CD8-positive, alpha-beta memory T cell (primary cell): Measurements from ENCODE around the gene MACROD2. TPM values are rescaled to one million over a fixed set of nuclear protein-coding genes. Genes with fewer than 3 reads are reported as not detected.

Experiments
- CTCF ChIA-PET: fragments of 350-600 bp; sonication (Branson Sonifier 250); formaldehyde crosslinking; loops from one replicate; lab custom pipeline; 2021; ENCODE audit warnings: antibody characterized with exemption; lab: Charles Lee
- POLR2A ChIA-PET: fragments of 350-600 bp; sonication (Branson Sonifier 250); formaldehyde crosslinking; loops from one replicate; lab custom pipeline; 2021; ENCODE audit warnings: antibody characterized with exemption; lab: Charles Lee
- DNase-seq, 5 donors: peaks; one replicate each; pipeline versions ENCODE4 v3.0.0 to v3.0.0-alpha.2; 2020 to 2022; ENCODE audit warnings: mixed read lengths in 1 of 5
- H3K27ac ChIP-seq: one replicate; pipeline ENCODE4 v1.7.0; 2013; ENCODE audit warnings: low read depth, mild to moderate bottlenecking, low read length, moderate library complexity
- H3K27me3 ChIP-seq: 2 replicates; pipeline ENCODE4 v1.7.0; 2013; ENCODE audit warnings: low read length, mild to moderate bottlenecking; ENCODE audit not compliant: insufficient read depth, poor library complexity, severe bottlenecking
- H3K36me3 ChIP-seq: 2 replicates; pipeline ENCODE4 v1.7.0; 2013; ENCODE audit warnings: mild to moderate bottlenecking, low read length, moderate library complexity; ENCODE audit not compliant: insufficient read depth
- H3K4me1 ChIP-seq: 2 replicates; pipeline ENCODE4 v1.7.0; 2013; ENCODE audit warnings: mild to moderate bottlenecking, low read length, moderate library complexity; ENCODE audit not compliant: insufficient read depth
- H3K4me3 ChIP-seq: 2 replicates; pipeline ENCODE4 v1.7.0; 2013; ENCODE audit warnings: mild to moderate bottlenecking, low read length
- H3K9me3 ChIP-seq: 2 replicates; pipeline ENCODE4 v1.7.0; 2013; ENCODE audit warnings: mild to moderate bottlenecking, low read length
- H3K27ac Mint-ChIP-seq, 8 donors: one replicate each; pipeline ENCODE4 v1.8.0; 2020 to 2021; ENCODE audit warnings: mixed read lengths in 8 of 8, mild to moderate bottlenecking in 6 of 8, inconsistent platforms in 3 of 8, moderate library complexity in 3 of 8
- H3K27me3 Mint-ChIP-seq, 2 donors: one replicate each; pipeline ENCODE4 v1.8.0; 2020 to 2021; ENCODE audit warnings: mixed read lengths in 2 of 2, mild to moderate bottlenecking in 1 of 2, moderate library complexity in 1 of 2
- H3K36me3 Mint-ChIP-seq, 3 donors: one replicate each; pipeline ENCODE4 v1.8.0; 2020 to 2021; ENCODE audit warnings: mixed read lengths in 3 of 3, inconsistent platforms in 1 of 3, mild to moderate bottlenecking in 1 of 3
- H3K4me1 Mint-ChIP-seq, 3 donors: one replicate each; pipeline ENCODE4 v1.8.0; 2020 to 2021; ENCODE audit warnings: mixed read lengths in 3 of 3, inconsistent platforms in 1 of 3, mild to moderate bottlenecking in 1 of 3
- H3K4me3 Mint-ChIP-seq, 7 donors: one replicate each; pipeline ENCODE4 v1.8.0; 2020 to 2021; ENCODE audit warnings: mixed read lengths in 7 of 7, mild to moderate bottlenecking in 6 of 7, moderate library complexity in 4 of 7, inconsistent platforms in 2 of 7
- H3K9me3 Mint-ChIP-seq, 5 donors: one replicate each; pipeline ENCODE4 v1.8.0; 2020 to 2022; ENCODE audit warnings: mixed read lengths in 5 of 5, mild to moderate bottlenecking in 3 of 5, moderate library complexity in 2 of 5, inconsistent platforms in 1 of 5
- polyA plus RNA-seq: library from polyadenylated mRNA; unstranded; fragments of 300-500 nt; fragmentation: Illumina TruSeq; gene quantifications from one replicate; pipeline ENCODE4 v1.2.3, GENCODE V29; 2021
- total RNA-seq, 2 experiments: library from RNA; stranded (reverse); gene quantifications; one replicate each; pipeline ENCODE4 v1.2.3, GENCODE V29; 2021

MACROD2 gene
- total and polyA plus RNA-seq, 3 experiments from 2014 or later: not detected

GRCh38 chr20:14632906-14633305, 637.6 kb downstream of the MACROD2 start:
- ChIA-PET POLR2A (no interaction called here), CTCF (no interaction called here)
- H3K4me1 ChIP-seq: no peaks in the 10 kb centered on the region
- H3K36me3 Mint-ChIP-seq: no peaks in the 10 kb centered on the region
- H3K4me3 Mint-ChIP-seq: no peak overlapping the region
- H3K4me3 ChIP-seq: no peak overlapping the region
- no peaks in the 10 kb centered on the region for H3K36me3 ChIP-seq
- peaks cover 1 to 22% (median 12%) of the 10 kb centered on the region in 5 donors for H3K9me3 Mint-ChIP-seq
- H3K27me3 Mint-ChIP-seq: no peaks in the 10 kb centered on the region
- H3K9me3 ChIP-seq: no peaks in the 10 kb centered on the region
- H3K27ac ChIP-seq: no peak overlapping the region
- no peak for DNase-seq
- no peak overlapping the region for H3K27ac Mint-ChIP-seq
- no peaks in the 10 kb centered on the region for H3K4me1 Mint-ChIP-seq
- H3K27me3 ChIP-seq: no peaks in the 10 kb centered on the region

- H3K27me3 ChIP-seq: no peaks in the 10 kb centered on the region
- peaks cover 1 to 24% (median 12%) of the 10 kb centered on the region in 5 donors for H3K9me3 Mint-ChIP-seq
- no peaks in the 10 kb centered on the region for H3K36me3 Mint-ChIP-seq
- H3K9me3 ChIP-seq: no peaks in the 10 kb centered on the region
- no peaks in the 10 kb centered on the region for H3K27me3 Mint-ChIP-seq
- no peaks in the 10 kb centered on the region for H3K4me1 ChIP-seq
- no peak for DNase-seq
- H3K36me3 ChIP-seq: no peaks in the 10 kb centered on the region
- H3K4me1 Mint-ChIP-seq: no peaks in the 10 kb centered on the region
- no peak overlapping the region for H3K4me3 Mint-ChIP-seq
- POLR2A ChIA-PET: no interaction called here
- H3K27ac ChIP-seq: no peak overlapping the region
- H3K4me3 ChIP-seq: no peak overlapping the region
- no peak overlapping the region for H3K27ac Mint-ChIP-seq
- CTCF ChIA-PET: no interaction called here
Measured at GRCh38 chr20:14633507-14633906, 638.2 kb downstream of the MACROD2 start.

- no peak overlapping the region for H3K4me3 ChIP-seq
- Mint-ChIP-seq H3K27me3 (no peaks in the 10 kb centered on the region), H3K9me3 (peaks cover 1 to 30% (median 13%) of the 10 kb centered on the region in 5 donors), H3K4me3 (no peak overlapping the region), H3K36me3 (no peaks in the 10 kb centered on the region), H3K4me1 (no peaks in the 10 kb centered on the region), H3K27ac (no peak overlapping the region)
- H3K36me3 ChIP-seq: no peaks in the 10 kb centered on the region
- H3K27ac ChIP-seq: no peak overlapping the region
- H3K9me3 ChIP-seq: no peaks in the 10 kb centered on the region
- no peaks in the 10 kb centered on the region for H3K4me1 ChIP-seq
- CTCF ChIA-PET: no interaction called here
- POLR2A ChIA-PET: no interaction called here
- H3K27me3 ChIP-seq: no peaks in the 10 kb centered on the region
- no peak for DNase-seq
Measured at GRCh38 chr20:14634665-14635064, 639.3 kb downstream of the MACROD2 start.

- Mint-ChIP-seq H3K4me3 (no peak overlapping the region), H3K36me3 (no peaks in the 10 kb centered on the region), H3K27ac (no peak overlapping the region), H3K27me3 (no peaks in the 10 kb centered on the region), H3K9me3 (peaks cover 3 to 44% (median 14%) of the 10 kb centered on the region in 5 donors), H3K4me1 (no peaks in the 10 kb centered on the region)
- POLR2A ChIA-PET: no interaction called here
- CTCF ChIA-PET: no interaction called here
- H3K9me3 ChIP-seq: no peaks in the 10 kb centered on the region
- DNase-seq: no peak
- no peaks in the 10 kb centered on the region for H3K4me1 ChIP-seq
- no peaks in the 10 kb centered on the region for H3K27me3 ChIP-seq
- no peak overlapping the region for H3K27ac ChIP-seq
- no peaks in the 10 kb centered on the region for H3K36me3 ChIP-seq
- H3K4me3 ChIP-seq: no peak overlapping the region
Measured at GRCh38 chr20:14637441-14637840, 642.1 kb downstream of the MACROD2 start.

- Histone ChIP-seq H3K4me3 (no peak overlapping the region), H3K27ac (no peak overlapping the region), H3K27me3 (no peaks in the 10 kb centered on the region), H3K36me3 (no peaks in the 10 kb centered on the region), H3K9me3 (no peaks in the 10 kb centered on the region), H3K4me1 (no peaks in the 10 kb centered on the region)
- CTCF ChIA-PET: no interaction called here
- Mint-ChIP-seq H3K4me3 (no peak overlapping the region), H3K36me3 (no peaks in the 10 kb centered on the region), H3K27me3 (no peaks in the 10 kb centered on the region), H3K27ac (no peak overlapping the region), H3K9me3 (peaks cover 0 to 23% (median 7%) of the 10 kb centered on the region in 5 donors), H3K4me1 (no peaks in the 10 kb centered on the region)
- DNase-seq: no peak
- POLR2A ChIA-PET: no interaction called here
Measured at GRCh38 chr20:14643146-14643545, 647.8 kb downstream of the MACROD2 start.

GRCh38 chr20:14643556-14643955, 648.2 kb downstream of the MACROD2 start:
- no peaks in the 10 kb centered on the region for H3K36me3 ChIP-seq
- no peak overlapping the region for H3K27ac ChIP-seq
- ChIA-PET CTCF (no interaction called here), POLR2A (no interaction called here)
- no peak for DNase-seq
- Mint-ChIP-seq H3K27me3 (no peaks in the 10 kb centered on the region), H3K27ac (no peak overlapping the region), H3K36me3 (no peaks in the 10 kb centered on the region), H3K4me1 (no peaks in the 10 kb centered on the region), H3K9me3 (peaks cover 0 to 20% (median 7%) of the 10 kb centered on the region in 5 donors), H3K4me3 (no peak overlapping the region)
- H3K9me3 ChIP-seq: no peaks in the 10 kb centered on the region
- no peaks in the 10 kb centered on the region for H3K27me3 ChIP-seq
- no peak overlapping the region for H3K4me3 ChIP-seq
- no peaks in the 10 kb centered on the region for H3K4me1 ChIP-seq

GRCh38 chr20:14644306-14645097, 649.2 kb downstream of the MACROD2 start:
- Histone ChIP-seq H3K36me3 (no peaks in the 10 kb centered on the region), H3K9me3 (no peaks in the 10 kb centered on the region), H3K4me3 (no peak overlapping the region), H3K4me1 (no peaks in the 10 kb centered on the region), H3K27me3 (no peaks in the 10 kb centered on the region), H3K27ac (no peak overlapping the region)
- Mint-ChIP-seq H3K36me3 (no peaks in the 10 kb centered on the region), H3K4me1 (no peaks in the 10 kb centered on the region), H3K27ac (no peak overlapping the region), H3K9me3 (peaks cover 0 to 16% (median 7%) of the 10 kb centered on the region in 5 donors), H3K27me3 (no peaks in the 10 kb centered on the region), H3K4me3 (no peak overlapping the region)
- CTCF ChIA-PET: no interaction called here
- no peak for DNase-seq
- POLR2A ChIA-PET: no interaction called here

GRCh38 chr20:14647016-14647415, 651.7 kb downstream of the MACROD2 start:
- ChIA-PET CTCF (no interaction called here), POLR2A (no interaction called here)
- H3K27me3 ChIP-seq: no peaks in the 10 kb centered on the region
- H3K36me3 ChIP-seq: no peaks in the 10 kb centered on the region
- H3K4me1 Mint-ChIP-seq: no peaks in the 10 kb centered on the region
- no peak overlapping the region for H3K4me3 ChIP-seq
- H3K27ac Mint-ChIP-seq: no peak overlapping the region
- H3K9me3 ChIP-seq: no peaks in the 10 kb centered on the region
- H3K27me3 Mint-ChIP-seq: no peaks in the 10 kb centered on the region
- H3K9me3 Mint-ChIP-seq: peaks cover 0 to 8% (median 2%) of the 10 kb centered on the region in 5 donors
- DNase-seq: no peak
- no peaks in the 10 kb centered on the region for H3K4me1 ChIP-seq
- no peak overlapping the region for H3K27ac ChIP-seq
- no peaks in the 10 kb centered on the region for H3K36me3 Mint-ChIP-seq
- no peak overlapping the region for H3K4me3 Mint-ChIP-seq
